Neural cell (in vitro differentiated cells): ENCODE results near the gene SUMO1. TPM values are rescaled to one million over a fixed set of nuclear protein-coding genes. Genes with fewer than 3 reads are reported as not detected.

Experiments
- H2AFZ ChIP-seq: fragments of 200-600, 300-800 bp; sonication (generic), shearing (Covaris generic); 2 replicates; pipeline ENCODE4 v1.6.0; 2014; ENCODE audit warnings: low read depth, mild to moderate bottlenecking, antibody characterized with exemption, low read length, moderate library complexity
- H3F3A ChIP-seq: fragments of 200-600 bp; shearing (Covaris generic); 2 replicates; pipeline ENCODE4 v1.6.1; 2016; ENCODE audit warnings: mild to moderate bottlenecking, moderate library complexity, mixed read lengths, antibody characterized with exemption, low read length; ENCODE audit not compliant: insufficient read depth, poor library complexity, severe bottlenecking
- H3K27ac ChIP-seq: fragments of 200-600, 300-800 bp; sonication (generic), shearing (Covaris generic); 2 replicates; pipeline ENCODE4 v1.5.1; 2014; ENCODE audit warnings: mild to moderate bottlenecking, low read length, moderate library complexity
- H3K27me3 ChIP-seq: fragments of 300-800, 200-600 bp; sonication (generic), shearing (Covaris generic); 2 replicates; pipeline ENCODE4 v1.6.0; 2014; ENCODE audit warnings: mild to moderate bottlenecking, low read depth, low read length, moderate library complexity; ENCODE audit not compliant: insufficient read depth
- H3K36me3 ChIP-seq: fragments of 300-800, 200-600 bp; sonication (generic), shearing (Covaris generic); 2 replicates; pipeline ENCODE4 v1.5.1; 2014; ENCODE audit warnings: mild to moderate bottlenecking, antibody characterized with exemption, low read length, moderate library complexity; ENCODE audit not compliant: insufficient read depth
- H3K4me2 ChIP-seq: fragments of 300-800, 200-600 bp; sonication (generic), shearing (Covaris generic); 2 replicates; pipeline ENCODE4 v1.6.0; 2014; ENCODE audit warnings: mild to moderate bottlenecking, low read length
- H3K4me3 ChIP-seq: fragments of 300-800, 200-600 bp; sonication (generic), shearing (Covaris generic); 2 replicates; pipeline ENCODE4 v1.5.1; 2014; ENCODE audit warnings: mild to moderate bottlenecking, low read length, moderate library complexity
- H3K79me2 ChIP-seq: fragments of 200-600 bp; shearing (Covaris generic); replicated peaks from 2 replicates; pipeline ENCODE4 v1.6.0; 2014; ENCODE audit warnings: mild to moderate bottlenecking, low read length, moderate library complexity; ENCODE audit not compliant: insufficient read depth
- H3K9ac ChIP-seq: fragments of 300-800, 200-600 bp; sonication (generic), shearing (Covaris generic); 2 replicates; pipeline ENCODE4 v1.6.1; 2016; ENCODE audit warnings: mild to moderate bottlenecking, low read length, mixed read lengths
- H3K9me2 ChIP-seq: fragments of 200-600 bp; shearing (Covaris generic); 2 replicates; pipeline ENCODE4 v1.6.1; 2016; ENCODE audit warnings: mild to moderate bottlenecking, low read length, mixed read lengths; ENCODE audit not compliant: insufficient read depth
- H3K9me3 ChIP-seq: fragments of 200-600, 300-800 bp; sonication (generic), shearing (Covaris generic); 2 replicates; pipeline ENCODE4 v1.6.1; 2016; ENCODE audit warnings: mild to moderate bottlenecking, mixed run types, low read length, moderate library complexity, mixed read lengths
- H4K20me1 ChIP-seq: fragments of 200-600 bp; shearing (Covaris generic); 2 replicates; pipeline ENCODE4 v1.6.1; 2016; ENCODE audit warnings: mild to moderate bottlenecking, mixed run types; ENCODE audit not compliant: insufficient read depth
- CTCF ChIP-seq: fragments of 450-650 bp; IDR thresholded peaks from 2 replicates; pipeline ENCODE4 v1.5.1; 2014; ENCODE audit warnings: antibody characterized with exemption, mild to moderate bottlenecking, moderate library complexity; ENCODE audit not compliant: poor library complexity, severe bottlenecking
- EP300 ChIP-seq: fragments of 450-650 bp; conservative IDR thresholded peaks from 2 replicates; pipeline ENCODE4 v1.6.1; 2014; ENCODE audit warnings: antibody characterized with exemption, mild to moderate bottlenecking, moderate library complexity; ENCODE audit not compliant: poor library complexity, severe bottlenecking
- EZH2 ChIP-seq: fragments of 200-600, 300-800 bp; shearing (Covaris generic), sonication (generic); IDR thresholded peaks from 2 replicates; pipeline ENCODE4 v1.6.1; 2014; ENCODE audit warnings: antibody characterized with exemption, low read length, borderline replicate concordance, mild to moderate bottlenecking; ENCODE audit not compliant: insufficient read depth, poor library complexity, severe bottlenecking
- MXI1 ChIP-seq: fragments of 450-650 bp; conservative IDR thresholded peaks from 2 replicates; pipeline ENCODE4 v1.6.1; 2014; ENCODE audit warnings: antibody characterized with exemption, mild to moderate bottlenecking; ENCODE audit not compliant: poor library complexity, severe bottlenecking
- POLR2AphosphoS5 ChIP-seq: IDR thresholded peaks from 2 replicates; pipeline ENCODE4 v1.6.1; 2012
- RAD21 ChIP-seq: fragments of 450-650 bp; conservative IDR thresholded peaks from 2 replicates; pipeline ENCODE4 v1.6.1; 2014; ENCODE audit warnings: antibody characterized with exemption, mild to moderate bottlenecking, moderate library complexity
- SMC3 ChIP-seq: fragments of 450-650 bp; conservative IDR thresholded peaks from 2 replicates; pipeline ENCODE4 v1.6.1; 2014; ENCODE audit warnings: antibody characterized with exemption, mild to moderate bottlenecking, moderate library complexity; ENCODE audit not compliant: poor library complexity
- TAF1 ChIP-seq: IDR thresholded peaks from 2 replicates; pipeline ENCODE4 v1.6.1; 2012; ENCODE audit warnings: low read depth
- polyA plus RNA-seq: library from polyadenylated mRNA; depleted of rRNA; stranded (reverse); fragments of >200 nt; gene quantifications from 2 replicates; pipeline ENCODE4 v1.2.3, GENCODE V29; 2014
- TF ChIP-seq, protein P1 (sequence below): IDR thresholded peaks from 2 replicates; pipeline ENCODE4 v1.6.1; 2012; ENCODE audit warnings: borderline replicate concordance

SUMO1 gene
- polyA plus RNA-seq, 1 donor from 2014 or later, result 365 TPM

GRCh38 chr2:202169832-202170424 lies 68.5 kb downstream of the SUMO1 start:
- H3K9ac ChIP-seq, result no peak overlapping the region
- no peaks in the 10 kb centered on the region for H3K36me3 ChIP-seq
- no peaks in the 10 kb centered on the region for H4K20me1 ChIP-seq
- no peaks in the 10 kb centered on the region for H3K9me2 ChIP-seq
- H3F3A ChIP-seq, result no peaks in the 10 kb centered on the region
- no peak overlapping the region for H3K4me2 ChIP-seq
- no peaks in the 10 kb centered on the region for H3K9me3 ChIP-seq
- no peaks in the 10 kb centered on the region for H3K79me2 ChIP-seq
- no peak overlapping the region for H3K4me3 ChIP-seq
- H3K27me3 ChIP-seq, result peaks cover 15% of the 10 kb centered on the region
- TF ChIP-seq RAD21 (no peak), MXI1 (no peak), POLR2AphosphoS5 (no peak), TAF1 (no peak), EZH2 (no peak), CTCF (no peak), EP300 (no peak), SMC3 (no peak)
- TF ChIP-seq, protein P1, sequence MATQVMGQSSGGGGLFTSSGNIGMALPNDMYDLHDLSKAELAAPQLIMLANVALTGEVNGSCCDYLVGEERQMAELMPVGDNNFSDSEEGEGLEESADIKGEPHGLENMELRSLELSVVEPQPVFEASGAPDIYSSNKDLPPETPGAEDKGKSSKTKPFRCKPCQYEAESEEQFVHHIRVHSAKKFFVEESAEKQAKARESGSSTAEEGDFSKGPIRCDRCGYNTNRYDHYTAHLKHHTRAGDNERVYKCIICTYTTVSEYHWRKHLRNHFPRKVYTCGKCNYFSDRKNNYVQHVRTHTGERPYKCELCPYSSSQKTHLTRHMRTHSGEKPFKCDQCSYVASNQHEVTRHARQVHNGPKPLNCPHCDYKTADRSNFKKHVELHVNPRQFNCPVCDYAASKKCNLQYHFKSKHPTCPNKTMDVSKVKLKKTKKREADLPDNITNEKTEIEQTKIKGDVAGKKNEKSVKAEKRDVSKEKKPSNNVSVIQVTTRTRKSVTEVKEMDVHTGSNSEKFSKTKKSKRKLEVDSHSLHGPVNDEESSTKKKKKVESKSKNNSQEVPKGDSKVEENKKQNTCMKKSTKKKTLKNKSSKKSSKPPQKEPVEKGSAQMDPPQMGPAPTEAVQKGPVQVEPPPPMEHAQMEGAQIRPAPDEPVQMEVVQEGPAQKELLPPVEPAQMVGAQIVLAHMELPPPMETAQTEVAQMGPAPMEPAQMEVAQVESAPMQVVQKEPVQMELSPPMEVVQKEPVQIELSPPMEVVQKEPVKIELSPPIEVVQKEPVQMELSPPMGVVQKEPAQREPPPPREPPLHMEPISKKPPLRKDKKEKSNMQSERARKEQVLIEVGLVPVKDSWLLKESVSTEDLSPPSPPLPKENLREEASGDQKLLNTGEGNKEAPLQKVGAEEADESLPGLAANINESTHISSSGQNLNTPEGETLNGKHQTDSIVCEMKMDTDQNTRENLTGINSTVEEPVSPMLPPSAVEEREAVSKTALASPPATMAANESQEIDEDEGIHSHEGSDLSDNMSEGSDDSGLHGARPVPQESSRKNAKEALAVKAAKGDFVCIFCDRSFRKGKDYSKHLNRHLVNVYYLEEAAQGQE, result no peak
- no peak overlapping the region for H3K27ac ChIP-seq
- H2AFZ ChIP-seq, result no peak overlapping the region

GRCh38 chr2:202169131-202169530 lies 69.3 kb downstream of the SUMO1 start:
- no peaks in the 10 kb centered on the region for H3F3A ChIP-seq
- H3K27me3 ChIP-seq, result peaks cover 17% of the 10 kb centered on the region
- H3K79me2 ChIP-seq, result no peaks in the 10 kb centered on the region
- no peaks in the 10 kb centered on the region for H3K36me3 ChIP-seq
- TF ChIP-seq MXI1 (no peak), RAD21 (no peak), CTCF (no peak), EP300 (no peak), EZH2 (no peak), POLR2AphosphoS5 (no peak), TAF1 (no peak), SMC3 (no peak)
- TF ChIP-seq, protein P1, result no peak
- H3K9me3 ChIP-seq, result no peaks in the 10 kb centered on the region
- no peak overlapping the region for H2AFZ ChIP-seq
- no peaks in the 10 kb centered on the region for H4K20me1 ChIP-seq
- H3K4me2 ChIP-seq, result no peak overlapping the region
- H3K9ac ChIP-seq, result no peak overlapping the region
- H3K9me2 ChIP-seq, result no peaks in the 10 kb centered on the region
- H3K4me3 ChIP-seq, result no peak overlapping the region
- no peak overlapping the region for H3K27ac ChIP-seq
